ENCODE results near the gene TMEM44.

Gene TMEM44

GRCh38 chr3:194664857-194665256 lies 31.6 kb upstream of the TMEM44 start:
- no peak overlapping the region for H2AFZ ChIP-seq (ENCODE audit: insufficient read depth, low read length, poor library complexity)
- H2BK120ac ChIP-seq (ENCODE audit: insufficient read depth, low read length, poor library complexity) = no peak overlapping the region
- no peak overlapping the region for H4K91ac ChIP-seq (ENCODE audit: low read depth, low read length)
- H3K4me3 ChIP-seq (ENCODE audit: low read depth, low read length) = no peak overlapping the region
- H3K18ac ChIP-seq (ENCODE audit: low read length) = no peak overlapping the region
- no peak overlapping the region for H4K12ac ChIP-seq (ENCODE audit: low read depth, low read length)
- no peaks in the 10 kb centered on the region for H3K27me3 ChIP-seq (ENCODE audit: insufficient read depth, low read length)
- H3K14ac ChIP-seq (ENCODE audit: low read length) = no peak overlapping the region
- peaks cover 14 to 18% of the 10 kb centered on the region in 2 experiments for H3K36me3 ChIP-seq (ENCODE audit: control insufficient read depth in 1 of 2, insufficient read depth in 2 of 2, low read length in 2 of 2)
- H3K4me2 ChIP-seq (ENCODE audit: low read length) = no peak overlapping the region
- no peak for DNase-seq
- no peak overlapping the region for H3K9ac ChIP-seq (ENCODE audit: low read length)
- H2BK12ac ChIP-seq (ENCODE audit: low read length) = no peak overlapping the region
- H3K23ac ChIP-seq (ENCODE audit: low read length) = no peak overlapping the region
- no CpG with 5 or more reads among the region's 7 CpGs for WGBS (ENCODE audit: extremely low coverage, insufficient coverage, insufficient read length)
- no peak overlapping the region for H2BK5ac ChIP-seq (ENCODE audit: low read depth, low read length, poor library complexity)
- no peak overlapping the region for H4K8ac ChIP-seq (ENCODE audit: low read depth, low read length)
- H3K4ac ChIP-seq (ENCODE audit: low read depth, low read length) = no peak overlapping the region
- H3K9me3 ChIP-seq (ENCODE audit: insufficient read depth, low read depth, low read length) = no peaks in the 10 kb centered on the region
- H2AK5ac ChIP-seq (ENCODE audit: low read length) = no peak overlapping the region
- H3K27ac ChIP-seq (ENCODE audit: low read depth, low read length) = no peak overlapping the region
- H3K4me1 ChIP-seq (ENCODE audit: control insufficient read depth in 1 of 2, insufficient read depth in 2 of 2, low read length in 2 of 2) = no peaks in the 10 kb centered on the region
- H3K79me1 ChIP-seq (ENCODE audit: low read length) = no peaks in the 10 kb centered on the region
- H3K79me2 ChIP-seq (ENCODE audit: control insufficient read depth, insufficient read depth, low read length, poor library complexity) = no peaks in the 10 kb centered on the region

DNA sequence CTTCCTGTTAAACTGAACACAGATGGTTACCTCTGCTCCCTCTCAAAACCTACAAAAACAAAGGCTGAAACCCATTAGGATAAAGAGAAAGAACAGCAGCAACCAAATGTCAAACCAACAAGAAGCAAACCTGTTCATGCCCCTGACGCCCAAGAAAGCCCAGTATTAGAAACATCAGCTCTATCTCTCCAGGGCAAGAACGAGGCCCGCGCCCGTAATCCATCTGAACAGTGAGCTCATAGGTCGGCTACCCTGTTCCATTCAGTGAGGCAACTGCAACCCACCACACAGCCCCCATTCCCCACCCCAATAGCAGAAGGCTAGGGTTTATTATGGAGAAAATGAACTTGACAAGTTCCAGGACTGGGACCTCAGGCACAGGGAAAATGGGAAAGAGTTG lies 28.7 kb upstream of the TMEM44 start:
- Histone ChIP-seq H3K79me2 (ENCODE audit: control insufficient read depth, insufficient read depth, low read length, poor library complexity) (no peaks in the 10 kb centered on the region), H3K27ac (ENCODE audit: low read depth, low read length) (no peak overlapping the region), H4K12ac (ENCODE audit: low read depth, low read length) (no peak overlapping the region), H4K8ac (ENCODE audit: low read depth, low read length) (no peak overlapping the region), H3K79me1 (ENCODE audit: low read length) (no peaks in the 10 kb centered on the region), H3K27me3 (ENCODE audit: insufficient read depth, low read length) (no peaks in the 10 kb centered on the region), H3K4me2 (ENCODE audit: low read length) (no peak overlapping the region), H3K9ac (ENCODE audit: low read length) (no peak overlapping the region), H3K36me3 (ENCODE audit: control insufficient read depth in 1 of 2, insufficient read depth in 2 of 2, low read length in 2 of 2) (peaks cover 15 to 22% of the 10 kb centered on the region in 2 experiments), H4K91ac (ENCODE audit: low read depth, low read length) (no peak overlapping the region), H3K4ac (ENCODE audit: low read depth, low read length) (no peak overlapping the region), H2BK5ac (ENCODE audit: low read depth, low read length, poor library complexity) (no peak overlapping the region), H3K18ac (ENCODE audit: low read length) (no peak overlapping the region), H2BK12ac (ENCODE audit: low read length) (no peak overlapping the region), H2AK5ac (ENCODE audit: low read length) (no peak overlapping the region), H3K9me3 (ENCODE audit: insufficient read depth, low read depth, low read length) (no peaks in the 10 kb centered on the region), H2BK120ac (ENCODE audit: insufficient read depth, low read length, poor library complexity) (no peak overlapping the region), H3K4me3 (ENCODE audit: low read depth, low read length) (no peak overlapping the region), H3K23ac (ENCODE audit: low read length) (no peak overlapping the region), H3K4me1 (ENCODE audit: control insufficient read depth in 1 of 2, insufficient read depth in 2 of 2, low read length in 2 of 2) (no peaks in the 10 kb centered on the region), H2AFZ (ENCODE audit: insufficient read depth, low read length, poor library complexity) (no peak overlapping the region), H3K14ac (ENCODE audit: low read length) (no peak overlapping the region)
- no peak for DNase-seq
- WGBS (ENCODE audit: extremely low coverage, insufficient coverage, insufficient read length) = no CpG with 5 or more reads among the region's 6 CpGs

GRCh38 chr3:194661374-194661773 lies 28.2 kb upstream of the TMEM44 start:
- Histone ChIP-seq H3K4ac (ENCODE audit: low read depth, low read length) (no peak overlapping the region), H4K8ac (ENCODE audit: low read depth, low read length) (no peak overlapping the region), H2BK5ac (ENCODE audit: low read depth, low read length, poor library complexity) (no peak overlapping the region), H3K9ac (ENCODE audit: low read length) (no peak overlapping the region), H3K27me3 (ENCODE audit: insufficient read depth, low read length) (no peaks in the 10 kb centered on the region), H3K18ac (ENCODE audit: low read length) (no peak overlapping the region), H3K4me1 (ENCODE audit: control insufficient read depth in 1 of 2, insufficient read depth in 2 of 2, low read length in 2 of 2) (no peaks in the 10 kb centered on the region), H3K4me3 (ENCODE audit: low read depth, low read length) (no peak overlapping the region), H3K23ac (ENCODE audit: low read length) (no peak overlapping the region), H3K9me3 (ENCODE audit: insufficient read depth, low read depth, low read length) (no peaks in the 10 kb centered on the region), H3K27ac (ENCODE audit: low read depth, low read length) (no peak overlapping the region), H2AFZ (ENCODE audit: insufficient read depth, low read length, poor library complexity) (no peak overlapping the region), H3K36me3 (ENCODE audit: control insufficient read depth in 1 of 2, insufficient read depth in 2 of 2, low read length in 2 of 2) (peaks cover 15 to 22% of the 10 kb centered on the region in 2 experiments), H4K91ac (ENCODE audit: low read depth, low read length) (no peak overlapping the region), H3K79me2 (ENCODE audit: control insufficient read depth, insufficient read depth, low read length, poor library complexity) (no peaks in the 10 kb centered on the region), H2BK120ac (ENCODE audit: insufficient read depth, low read length, poor library complexity) (no peak overlapping the region), H3K4me2 (ENCODE audit: low read length) (no peak overlapping the region), H3K79me1 (ENCODE audit: low read length) (no peaks in the 10 kb centered on the region), H2AK5ac (ENCODE audit: low read length) (no peak overlapping the region), H3K14ac (ENCODE audit: low read length) (no peak overlapping the region), H4K12ac (ENCODE audit: low read depth, low read length) (no peak overlapping the region), H2BK12ac (ENCODE audit: low read length) (no peak overlapping the region)
- no peak for DNase-seq
- WGBS (ENCODE audit: extremely low coverage, insufficient coverage, insufficient read length) = no CpG with 5 or more reads among the region's 3 CpGs

DNA sequence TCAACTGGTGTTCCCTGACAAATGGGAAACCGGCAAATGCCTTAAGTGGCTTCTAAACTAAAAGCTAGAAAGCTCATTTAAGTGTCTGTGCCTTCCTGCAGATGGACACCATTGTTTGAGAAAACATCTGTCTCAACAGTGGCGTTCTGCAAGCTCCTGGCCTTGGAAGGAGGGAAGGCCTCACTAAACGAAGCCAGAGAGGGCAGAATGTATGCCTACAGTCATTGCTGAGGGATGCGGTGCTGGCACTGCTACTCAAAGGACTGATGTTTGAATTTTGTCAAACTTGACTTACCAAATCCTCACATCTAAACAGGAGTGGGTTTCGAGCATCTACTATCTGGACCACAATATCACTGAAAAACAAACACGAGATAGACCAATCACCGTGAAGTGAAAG lies 26.6 kb upstream of the TMEM44 start:
- no peak overlapping the region for H3K4me3 ChIP-seq (ENCODE audit: low read depth, low read length)
- no peaks in the 10 kb centered on the region for H3K79me2 ChIP-seq (ENCODE audit: control insufficient read depth, insufficient read depth, low read length, poor library complexity)
- H4K12ac ChIP-seq (ENCODE audit: low read depth, low read length) = no peak overlapping the region
- H2AK5ac ChIP-seq (ENCODE audit: low read length) = no peak overlapping the region
- H4K91ac ChIP-seq (ENCODE audit: low read depth, low read length) = no peak overlapping the region
- no peak overlapping the region for H2BK5ac ChIP-seq (ENCODE audit: low read depth, low read length, poor library complexity)
- no CpG with 5 or more reads among the region's 7 CpGs for WGBS (ENCODE audit: extremely low coverage, insufficient coverage, insufficient read length)
- no peak overlapping the region for H3K9ac ChIP-seq (ENCODE audit: low read length)
- H3K79me1 ChIP-seq (ENCODE audit: low read length) = no peaks in the 10 kb centered on the region
- no peak overlapping the region for H2BK120ac ChIP-seq (ENCODE audit: insufficient read depth, low read length, poor library complexity)
- H2AFZ ChIP-seq (ENCODE audit: insufficient read depth, low read length, poor library complexity) = no peak overlapping the region
- DNase-seq = no peak
- no peak overlapping the region for H3K14ac ChIP-seq (ENCODE audit: low read length)
- H3K18ac ChIP-seq (ENCODE audit: low read length) = no peak overlapping the region
- no peak overlapping the region for H3K4ac ChIP-seq (ENCODE audit: low read depth, low read length)
- no peaks in the 10 kb centered on the region for H3K4me1 ChIP-seq (ENCODE audit: control insufficient read depth in 1 of 2, insufficient read depth in 2 of 2, low read length in 2 of 2)
- no peaks in the 10 kb centered on the region for H3K9me3 ChIP-seq (ENCODE audit: insufficient read depth, low read depth, low read length)
- no peak overlapping the region for H3K27ac ChIP-seq (ENCODE audit: low read depth, low read length)
- no peak overlapping the region for H3K23ac ChIP-seq (ENCODE audit: low read length)
- no peak overlapping the region for H2BK12ac ChIP-seq (ENCODE audit: low read length)
- peaks cover 12 to 16% of the 10 kb centered on the region in 2 experiments for H3K36me3 ChIP-seq (ENCODE audit: control insufficient read depth in 1 of 2, insufficient read depth in 2 of 2, low read length in 2 of 2)
- no peak overlapping the region for H3K4me2 ChIP-seq (ENCODE audit: low read length)
- no peaks in the 10 kb centered on the region for H3K27me3 ChIP-seq (ENCODE audit: insufficient read depth, low read length)
- H4K8ac ChIP-seq (ENCODE audit: low read depth, low read length) = no peak overlapping the region

All from trophoblast cell (in vitro differentiated cells and primary cell).